Left lung (tissue), 10 donors: ENCODE data around the gene PROK1. TPM values are rescaled to one million over a fixed set of nuclear protein-coding genes. Genes with fewer than 3 reads are reported as not detected.
"Not testable (repeated sequence)": the region's sequence is repeated elsewhere in the genome, so short reads cannot be mapped to it uniquely, and the experiment has no call there.

Experiments
- ATAC-seq: fragments of 200-7000 bp; cut with Tn5 transposase; one replicate; pipeline ENCODE4 v1.9.1; 2020; ENCODE audit warnings: moderate library complexity
- DNase-seq, 4 donors: peaks; one replicate each; pipeline ENCODE4 v3.0.0-alpha.2; 2013 to 2020
- H3K27ac ChIP-seq, 2 donors: fragments of 200-600 bp; sonication (generic) in 1 of 2; one replicate each; pipeline versions ENCODE4 v1.5.0 to v1.8.0; 2020 to 2021
- H3K27me3 ChIP-seq, 2 donors: fragments of 200-600 bp; sonication (generic) in 1 of 2; one replicate each; pipeline versions ENCODE4 v1.5.0 to v1.8.0; 2020 to 2021
- H3K36me3 ChIP-seq, 2 donors: fragments of 200-600 bp; sonication (generic) in 1 of 2; one replicate each; pipeline versions ENCODE4 v1.5.0 to v1.8.0; 2020 to 2021
- H3K4me1 ChIP-seq, 2 donors: fragments of 200-600 bp; one replicate each; pipeline ENCODE4 v1.8.0; 2021
- H3K4me3 ChIP-seq, 2 donors: fragments of 200-600 bp; sonication (generic) in 1 of 2; one replicate each; pipeline versions ENCODE4 v1.5.0 to v1.8.0; 2020 to 2021; ENCODE audit warnings: mild to moderate bottlenecking in 1 of 2
- H3K9me3 ChIP-seq, 2 donors: fragments of 200-600 bp; sonication (generic) in 1 of 2; one replicate each; pipeline versions ENCODE4 v1.5.0 to v1.8.0; 2020 to 2021
- intact Hi-C, 2 donors: fragments of 100-400 bp; cut with DNase I; formaldehyde crosslinking; loops; one replicate each; pipeline versions ENCODE4 v1.11.2 to v1.14.2; 2022
- polyA plus RNA-seq, 6 donors: library from polyadenylated mRNA; unstranded; fragments of 120-200 nt; gene quantifications; one replicate each; pipeline ENCODE4 v1.2.1, GENCODE V29; 2013; ENCODE audit not compliant: insufficient read length in 6 of 6
- total RNA-seq, 2 donors: library from RNA; stranded (reverse); fragmentation: NEBNext Ultra II Directional; extraction: Animal tissue kit (Norgen Biotek cat#: 25700); gene quantifications; one replicate each; pipeline ENCODE4 v1.2.1, GENCODE V29; 2021
- TF ChIP-seq, protein P1 (sequence below), 2 donors: fragments of 200-600 bp; sonication (generic) in 1 of 2; IDR thresholded peaks; one replicate each; pipeline versions ENCODE4 v1.5.0 to v1.8.0; 2021; ENCODE audit warnings: antibody characterized with exemption in 2 of 2
- donor health status: DM: no; HTN: yes; CAD: no.
- donor health status: DM: no; HTN: no; CAD: no.

Gene PROK1
- total and polyA plus RNA-seq, 8 donors, result 0.10 to 0.13 TPM; not detected in 6

DNA sequence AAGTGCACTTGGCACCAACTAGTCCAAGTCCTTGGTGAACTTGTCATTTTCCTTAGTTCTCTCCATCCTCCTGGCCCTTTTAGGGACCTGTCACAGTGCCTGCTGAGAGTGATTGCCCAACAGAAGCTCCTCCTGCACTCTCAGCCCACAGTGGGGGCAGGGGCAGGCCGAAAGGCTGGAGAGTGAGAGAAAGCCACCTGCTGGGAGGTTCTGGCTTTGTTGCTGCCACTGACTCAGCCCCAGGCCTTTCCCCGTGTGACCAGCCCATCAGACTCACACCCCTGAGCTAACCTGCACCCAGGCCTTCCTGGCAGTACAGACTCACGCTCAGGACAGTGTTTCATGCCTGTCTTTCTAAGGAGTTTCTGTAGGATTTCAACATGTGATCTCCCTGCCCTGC is 17.1 kb upstream of the PROK1 start:
- H3K27ac ChIP-seq, result peak overlapping the region in 1 of 2 donors; percentile 53
- ATAC-seq, result peak; percentile 99
- DNase-seq, result peak in 3 of 4 donors; percentile 16 to 88 (median 85)

GRCh38 chr1:110434946-110435345 is 16.0 kb upstream of the PROK1 start:
- intact Hi-C loops, result no loop called here
- no peak overlapping the region for H3K27ac ChIP-seq
- no peaks in the 10 kb centered on the region for H3K9me3 ChIP-seq
- no peak overlapping the region for H3K4me3 ChIP-seq
- H3K4me1 ChIP-seq, result peaks cover 10% of the 10 kb centered on the region in 2 donors
- DNase-seq (no peak), ATAC-seq (no peak)
- H3K27me3 ChIP-seq, result no peaks in the 10 kb centered on the region
- no peaks in the 10 kb centered on the region for H3K36me3 ChIP-seq
- TF ChIP-seq, protein P1, sequence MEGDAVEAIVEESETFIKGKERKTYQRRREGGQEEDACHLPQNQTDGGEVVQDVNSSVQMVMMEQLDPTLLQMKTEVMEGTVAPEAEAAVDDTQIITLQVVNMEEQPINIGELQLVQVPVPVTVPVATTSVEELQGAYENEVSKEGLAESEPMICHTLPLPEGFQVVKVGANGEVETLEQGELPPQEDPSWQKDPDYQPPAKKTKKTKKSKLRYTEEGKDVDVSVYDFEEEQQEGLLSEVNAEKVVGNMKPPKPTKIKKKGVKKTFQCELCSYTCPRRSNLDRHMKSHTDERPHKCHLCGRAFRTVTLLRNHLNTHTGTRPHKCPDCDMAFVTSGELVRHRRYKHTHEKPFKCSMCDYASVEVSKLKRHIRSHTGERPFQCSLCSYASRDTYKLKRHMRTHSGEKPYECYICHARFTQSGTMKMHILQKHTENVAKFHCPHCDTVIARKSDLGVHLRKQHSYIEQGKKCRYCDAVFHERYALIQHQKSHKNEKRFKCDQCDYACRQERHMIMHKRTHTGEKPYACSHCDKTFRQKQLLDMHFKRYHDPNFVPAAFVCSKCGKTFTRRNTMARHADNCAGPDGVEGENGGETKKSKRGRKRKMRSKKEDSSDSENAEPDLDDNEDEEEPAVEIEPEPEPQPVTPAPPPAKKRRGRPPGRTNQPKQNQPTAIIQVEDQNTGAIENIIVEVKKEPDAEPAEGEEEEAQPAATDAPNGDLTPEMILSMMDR (IDR thresholded peaks at IDR 0.05), result no peak

More for the DNA sequence above, 17.1 kb upstream of the PROK1 start:
- H3K4me3 ChIP-seq, result no peak overlapping the region
- no peaks in the 10 kb centered on the region for H3K9me3 ChIP-seq
- H3K4me1 ChIP-seq, result peaks cover 10% of the 10 kb centered on the region in 2 donors
- intact Hi-C loops, result no loop called here
- TF ChIP-seq, protein P1 (IDR thresholded peaks at IDR 0.05), result no peak
- H3K36me3 ChIP-seq, result no peaks in the 10 kb centered on the region
- H3K27me3 ChIP-seq, result no peaks in the 10 kb centered on the region

DNA sequence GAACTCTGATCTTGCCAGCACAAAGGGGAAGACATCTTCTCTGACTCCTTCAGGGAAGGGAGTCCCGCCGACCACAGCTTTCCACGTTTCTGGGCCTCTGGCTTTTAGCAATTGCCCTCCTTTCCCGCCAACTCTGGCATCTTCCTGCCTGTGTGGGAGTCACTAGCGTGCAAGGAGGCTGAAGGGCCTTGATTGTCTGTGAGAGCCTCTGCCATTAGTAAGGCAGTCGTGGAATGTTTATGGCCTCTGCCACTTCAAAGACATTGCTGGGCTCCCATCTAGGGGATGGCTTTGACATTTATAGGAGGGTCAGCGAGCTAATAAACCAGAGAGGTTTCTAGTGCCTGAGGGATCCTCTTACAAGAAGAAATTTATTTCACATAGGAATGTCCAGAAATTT is 14.3 kb upstream of the PROK1 start:
- H3K9me3 ChIP-seq, result no peaks in the 10 kb centered on the region
- no peaks in the 10 kb centered on the region for H3K27me3 ChIP-seq
- DNase-seq (no peak), ATAC-seq (no peak)
- TF ChIP-seq, protein P1 (IDR thresholded peaks at IDR 0.05), result no peak
- peaks cover 15 to 20% of the 10 kb centered on the region in 2 donors for H3K4me1 ChIP-seq
- no peak overlapping the region for H3K27ac ChIP-seq
- intact Hi-C loops, result no loop called here
- H3K36me3 ChIP-seq, result no peaks in the 10 kb centered on the region
- H3K4me3 ChIP-seq, result no peak overlapping the region

GRCh38 chr1:110437645-110438299 is 13.2 kb upstream of the PROK1 start:
- H3K36me3 ChIP-seq, H3K9me3 ChIP-seq, H3K4me3 ChIP-seq, DNase-seq, ATAC-seq, H3K27ac ChIP-seq, H3K27me3 ChIP-seq, intact Hi-C loops: not testable (repeated sequence)
- peaks cover 15 to 20% of the 10 kb centered on the region in 2 donors for H3K4me1 ChIP-seq

DNA sequence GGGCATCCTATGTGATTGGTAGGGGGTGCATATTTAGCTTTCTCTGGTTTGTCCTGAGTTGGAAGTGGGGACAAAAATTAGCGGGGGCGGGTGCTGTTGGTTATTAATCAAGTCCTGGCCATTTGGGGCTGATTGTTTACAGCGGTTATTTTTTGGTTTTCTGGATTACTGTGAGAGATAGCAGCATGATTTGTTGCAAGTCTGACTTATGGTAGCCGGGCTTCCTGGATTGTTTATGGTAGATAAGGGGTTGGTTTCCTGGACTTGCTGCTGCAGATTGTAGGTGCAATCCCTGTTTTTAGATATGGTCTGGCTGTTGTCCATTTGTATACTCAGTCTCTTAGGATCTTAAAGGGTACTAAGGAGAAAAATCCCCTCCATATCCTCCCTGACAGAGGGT is 12.1 kb upstream of the PROK1 start:
- intact Hi-C loops, result no loop called here
- DNase-seq (no peak), ATAC-seq (no peak)
- H3K27me3 ChIP-seq, result no peaks in the 10 kb centered on the region
- peaks cover 5 to 14% of the 10 kb centered on the region in 2 donors for H3K4me1 ChIP-seq
- H3K36me3 ChIP-seq, result no peaks in the 10 kb centered on the region
- TF ChIP-seq, protein P1 (IDR thresholded peaks at IDR 0.05), result no peak
- no peak overlapping the region for H3K27ac ChIP-seq
- no peaks in the 10 kb centered on the region for H3K9me3 ChIP-seq
- H3K4me3 ChIP-seq, result no peak overlapping the region

DNA sequence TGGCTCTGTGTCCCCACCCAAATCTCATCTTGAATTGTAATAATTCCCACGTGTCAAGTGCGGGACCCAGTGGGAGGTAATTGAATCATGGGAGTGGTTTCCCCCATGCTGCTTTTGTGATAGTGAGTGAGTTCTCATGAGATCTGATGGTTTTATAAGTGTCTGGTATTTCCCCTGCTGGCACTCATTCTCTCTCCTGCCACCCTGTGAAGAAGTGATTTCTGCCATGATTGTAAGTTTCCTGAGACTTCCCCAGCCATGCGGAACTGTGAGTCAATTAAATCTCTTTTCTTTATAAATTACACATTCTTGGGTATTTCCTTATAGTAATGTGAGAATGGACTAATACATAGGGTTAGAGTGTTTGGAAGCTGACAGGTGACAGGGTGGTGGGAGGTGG is 11.1 kb upstream of the PROK1 start:
- peaks cover 4 to 11% of the 10 kb centered on the region in 2 donors for H3K4me1 ChIP-seq
- ATAC-seq, H3K36me3 ChIP-seq, H3K9me3 ChIP-seq, H3K27ac ChIP-seq, H3K4me3 ChIP-seq, DNase-seq, intact Hi-C loops, H3K27me3 ChIP-seq: not testable (repeated sequence)
